ENCODE data around the gene PLXNA2. TPM values are rescaled to one million over a fixed set of nuclear protein-coding genes. Genes with fewer than 3 reads are reported as not detected.

The PLXNA2 gene
- total and polyA plus RNA-seq, 2 of the 8 experiments (the other 6 are each of a cell fraction or from before 2014, with no cell fraction given) = 0.33 to 1.5 TPM

DNA sequence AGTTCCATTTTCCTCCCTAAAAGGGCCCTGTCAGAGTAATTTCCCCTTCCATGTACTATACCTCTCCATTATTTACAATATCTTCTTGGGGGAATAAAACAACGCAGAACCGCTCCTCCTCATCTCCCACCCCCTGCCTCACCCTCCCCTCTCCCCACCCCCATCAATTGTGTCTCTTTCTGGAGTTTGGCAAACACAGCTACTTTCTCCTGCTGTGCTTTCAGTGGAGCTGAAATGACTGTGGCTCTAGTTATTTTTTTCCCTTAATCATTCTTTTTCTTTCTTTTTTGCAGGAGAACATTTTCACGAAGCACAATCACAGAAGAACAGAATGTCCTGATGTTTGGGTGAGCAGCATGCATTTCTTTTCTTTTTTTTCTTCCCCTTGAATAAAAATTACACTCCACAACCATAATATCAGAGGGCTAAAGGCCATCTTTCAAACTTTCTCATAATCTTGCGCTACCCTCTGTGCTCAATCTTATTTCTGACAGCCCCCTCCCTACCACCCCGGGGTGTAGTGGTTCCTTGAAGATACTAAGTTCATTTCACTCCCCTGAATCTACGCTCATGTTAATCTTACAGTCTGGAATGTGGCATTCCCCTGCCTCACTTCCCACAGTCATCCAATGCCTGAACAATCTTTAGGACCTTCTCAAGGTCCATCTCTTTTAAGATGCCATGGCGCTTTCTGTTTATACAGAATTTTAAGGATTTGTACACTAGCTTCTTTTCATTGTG, 8.8 kb upstream of the PLXNA2 start (continued):
- TF ChIP-seq, protein P1, sequence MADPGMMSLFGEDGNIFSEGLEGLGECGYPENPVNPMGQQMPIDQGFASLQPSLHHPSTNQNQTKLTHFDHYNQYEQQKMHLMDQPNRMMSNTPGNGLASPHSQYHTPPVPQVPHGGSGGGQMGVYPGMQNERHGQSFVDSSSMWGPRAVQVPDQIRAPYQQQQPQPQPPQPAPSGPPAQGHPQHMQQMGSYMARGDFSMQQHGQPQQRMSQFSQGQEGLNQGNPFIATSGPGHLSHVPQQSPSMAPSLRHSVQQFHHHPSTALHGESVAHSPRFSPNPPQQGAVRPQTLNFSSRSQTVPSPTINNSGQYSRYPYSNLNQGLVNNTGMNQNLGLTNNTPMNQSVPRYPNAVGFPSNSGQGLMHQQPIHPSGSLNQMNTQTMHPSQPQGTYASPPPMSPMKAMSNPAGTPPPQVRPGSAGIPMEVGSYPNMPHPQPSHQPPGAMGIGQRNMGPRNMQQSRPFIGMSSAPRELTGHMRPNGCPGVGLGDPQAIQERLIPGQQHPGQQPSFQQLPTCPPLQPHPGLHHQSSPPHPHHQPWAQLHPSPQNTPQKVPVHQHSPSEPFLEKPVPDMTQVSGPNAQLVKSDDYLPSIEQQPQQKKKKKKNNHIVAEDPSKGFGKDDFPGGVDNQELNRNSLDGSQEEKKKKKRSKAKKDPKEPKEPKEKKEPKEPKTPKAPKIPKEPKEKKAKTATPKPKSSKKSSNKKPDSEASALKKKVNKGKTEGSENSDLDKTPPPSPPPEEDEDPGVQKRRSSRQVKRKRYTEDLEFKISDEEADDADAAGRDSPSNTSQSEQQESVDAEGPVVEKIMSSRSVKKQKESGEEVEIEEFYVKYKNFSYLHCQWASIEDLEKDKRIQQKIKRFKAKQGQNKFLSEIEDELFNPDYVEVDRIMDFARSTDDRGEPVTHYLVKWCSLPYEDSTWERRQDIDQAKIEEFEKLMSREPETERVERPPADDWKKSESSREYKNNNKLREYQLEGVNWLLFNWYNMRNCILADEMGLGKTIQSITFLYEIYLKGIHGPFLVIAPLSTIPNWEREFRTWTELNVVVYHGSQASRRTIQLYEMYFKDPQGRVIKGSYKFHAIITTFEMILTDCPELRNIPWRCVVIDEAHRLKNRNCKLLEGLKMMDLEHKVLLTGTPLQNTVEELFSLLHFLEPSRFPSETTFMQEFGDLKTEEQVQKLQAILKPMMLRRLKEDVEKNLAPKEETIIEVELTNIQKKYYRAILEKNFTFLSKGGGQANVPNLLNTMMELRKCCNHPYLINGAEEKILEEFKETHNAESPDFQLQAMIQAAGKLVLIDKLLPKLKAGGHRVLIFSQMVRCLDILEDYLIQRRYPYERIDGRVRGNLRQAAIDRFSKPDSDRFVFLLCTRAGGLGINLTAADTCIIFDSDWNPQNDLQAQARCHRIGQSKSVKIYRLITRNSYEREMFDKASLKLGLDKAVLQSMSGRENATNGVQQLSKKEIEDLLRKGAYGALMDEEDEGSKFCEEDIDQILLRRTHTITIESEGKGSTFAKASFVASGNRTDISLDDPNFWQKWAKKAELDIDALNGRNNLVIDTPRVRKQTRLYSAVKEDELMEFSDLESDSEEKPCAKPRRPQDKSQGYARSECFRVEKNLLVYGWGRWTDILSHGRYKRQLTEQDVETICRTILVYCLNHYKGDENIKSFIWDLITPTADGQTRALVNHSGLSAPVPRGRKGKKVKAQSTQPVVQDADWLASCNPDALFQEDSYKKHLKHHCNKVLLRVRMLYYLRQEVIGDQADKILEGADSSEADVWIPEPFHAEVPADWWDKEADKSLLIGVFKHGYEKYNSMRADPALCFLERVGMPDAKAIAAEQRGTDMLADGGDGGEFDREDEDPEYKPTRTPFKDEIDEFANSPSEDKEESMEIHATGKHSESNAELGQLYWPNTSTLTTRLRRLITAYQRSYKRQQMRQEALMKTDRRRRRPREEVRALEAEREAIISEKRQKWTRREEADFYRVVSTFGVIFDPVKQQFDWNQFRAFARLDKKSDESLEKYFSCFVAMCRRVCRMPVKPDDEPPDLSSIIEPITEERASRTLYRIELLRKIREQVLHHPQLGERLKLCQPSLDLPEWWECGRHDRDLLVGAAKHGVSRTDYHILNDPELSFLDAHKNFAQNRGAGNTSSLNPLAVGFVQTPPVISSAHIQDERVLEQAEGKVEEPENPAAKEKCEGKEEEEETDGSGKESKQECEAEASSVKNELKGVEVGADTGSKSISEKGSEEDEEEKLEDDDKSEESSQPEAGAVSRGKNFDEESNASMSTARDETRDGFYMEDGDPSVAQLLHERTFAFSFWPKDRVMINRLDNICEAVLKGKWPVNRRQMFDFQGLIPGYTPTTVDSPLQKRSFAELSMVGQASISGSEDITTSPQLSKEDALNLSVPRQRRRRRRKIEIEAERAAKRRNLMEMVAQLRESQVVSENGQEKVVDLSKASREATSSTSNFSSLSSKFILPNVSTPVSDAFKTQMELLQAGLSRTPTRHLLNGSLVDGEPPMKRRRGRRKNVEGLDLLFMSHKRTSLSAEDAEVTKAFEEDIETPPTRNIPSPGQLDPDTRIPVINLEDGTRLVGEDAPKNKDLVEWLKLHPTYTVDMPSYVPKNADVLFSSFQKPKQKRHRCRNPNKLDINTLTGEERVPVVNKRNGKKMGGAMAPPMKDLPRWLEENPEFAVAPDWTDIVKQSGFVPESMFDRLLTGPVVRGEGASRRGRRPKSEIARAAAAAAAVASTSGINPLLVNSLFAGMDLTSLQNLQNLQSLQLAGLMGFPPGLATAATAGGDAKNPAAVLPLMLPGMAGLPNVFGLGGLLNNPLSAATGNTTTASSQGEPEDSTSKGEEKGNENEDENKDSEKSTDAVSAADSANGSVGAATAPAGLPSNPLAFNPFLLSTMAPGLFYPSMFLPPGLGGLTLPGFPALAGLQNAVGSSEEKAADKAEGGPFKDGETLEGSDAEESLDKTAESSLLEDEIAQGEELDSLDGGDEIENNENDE (IDR thresholded peaks at IDR 0.05; ENCODE audit: insufficient replicate concordance, low read length) = no peak
